HS-27A (cell line): ENCODE measurements around the gene SLC6A3.
"Not testable (repeated sequence)": the region's sequence is repeated elsewhere in the genome, so short reads cannot be mapped to it uniquely, and the experiment has no call there.

ENCODE experiments used
- DNase-seq: peaks from one replicate; pipeline ENCODE4 v3.0.0-alpha.2; 2012; ENCODE audit warnings: low read depth, missing footprints

The SLC6A3 gene

GRCh38 chr5:1370006-1370405 is 75.2 kb downstream of the SLC6A3 start:
- no peak for DNase-seq

- DNase-seq: no peak
Measured at GRCh38 chr5:1368756-1369155, 76.5 kb downstream of the SLC6A3 start.

GRCh38 chr5:1368236-1368635 is 77.0 kb downstream of the SLC6A3 start:
- DNase-seq: no peak

- no peak for DNase-seq
Measured at GRCh38 chr5:1367149-1367548, 78.1 kb downstream of the SLC6A3 start.

GRCh38 chr5:1366514-1366913 is 78.7 kb downstream of the SLC6A3 start:
- no peak for DNase-seq

- DNase-seq: no peak
Measured at GRCh38 chr5:1364211-1364610, 81.0 kb downstream of the SLC6A3 start.

GRCh38 chr5:1363581-1363980 is 81.7 kb downstream of the SLC6A3 start:
- no peak for DNase-seq

GRCh38 chr5:1363160-1363559 is 82.1 kb downstream of the SLC6A3 start:
- no peak for DNase-seq

GRCh38 chr5:1362242-1363015 is 82.8 kb downstream of the SLC6A3 start:
- no peak for DNase-seq

GRCh38 chr5:1360861-1361260 is 84.4 kb downstream of the SLC6A3 start:
- no peak for DNase-seq

GRCh38 chr5:1360367-1360766 is 84.9 kb downstream of the SLC6A3 start:
- DNase-seq: not testable (repeated sequence)

GRCh38 chr5:1359713-1360112 is 85.5 kb downstream of the SLC6A3 start:
- DNase-seq: no peak

- DNase-seq: no peak
Measured at GRCh38 chr5:1359031-1359645, 86.1 kb downstream of the SLC6A3 start.

- no peak for DNase-seq
Measured at GRCh38 chr5:1358726-1359025, 86.6 kb downstream of the SLC6A3 start.

GRCh38 chr5:1357946-1358725 is 87.1 kb downstream of the SLC6A3 start:
- no peak for DNase-seq

- no peak for DNase-seq
Measured at GRCh38 chr5:1356873-1357787, 88.1 kb downstream of the SLC6A3 start.

GRCh38 chr5:1354576-1354975 is 90.7 kb downstream of the SLC6A3 start:
- no peak for DNase-seq

- no peak for DNase-seq
Measured at GRCh38 chr5:1352231-1353219, 92.7 kb downstream of the SLC6A3 start.

- DNase-seq: no peak
Measured at GRCh38 chr5:1351156-1351555, 94.1 kb downstream of the SLC6A3 start.

GRCh38 chr5:1349246-1349645 is 96.0 kb downstream of the SLC6A3 start:
- DNase-seq: no peak

GRCh38 chr5:1348986-1349245 is 96.3 kb downstream of the SLC6A3 start:
- no peak for DNase-seq
